ENCODE data around the gene LRP1B.

Gene LRP1B

GRCh38 chr2:140910683-140911082 is 1220.1 kb downstream of the LRP1B start:
- TF ChIP-seq CTCF (IDR thresholded peaks at IDR 0.05; ENCODE audit: low read depth, low read length) = no peak
- no peaks in the 10 kb centered on the region for H3K9me3 ChIP-seq
- no peaks in the 10 kb centered on the region for H3K36me3 ChIP-seq
- no peaks in the 10 kb centered on the region for H3K27me3 ChIP-seq
- no peak overlapping the region for H3K4me3 ChIP-seq (ENCODE audit: low read depth, low read length)
- no peaks in the 10 kb centered on the region for H3K4me1 ChIP-seq
- DNase-seq = no peak

- Histone ChIP-seq H3K9me3 (no peaks in the 10 kb centered on the region), H3K36me3 (no peaks in the 10 kb centered on the region), H3K4me1 (no peaks in the 10 kb centered on the region), H3K4me3 (ENCODE audit: low read depth, low read length) (no peak overlapping the region), H3K27me3 (no peaks in the 10 kb centered on the region)
- TF ChIP-seq CTCF (IDR thresholded peaks at IDR 0.05; ENCODE audit: low read depth, low read length) = no peak
- DNase-seq = no peak
Measured at GRCh38 chr2:140905083-140905781, 1225.6 kb downstream of the LRP1B start.

- no peaks in the 10 kb centered on the region for H3K27me3 ChIP-seq
- H3K4me3 ChIP-seq (ENCODE audit: low read depth, low read length) = no peak overlapping the region
- H3K36me3 ChIP-seq = no peaks in the 10 kb centered on the region
- no peak for DNase-seq
- H3K4me1 ChIP-seq = no peaks in the 10 kb centered on the region
- no peak for TF ChIP-seq CTCF (IDR thresholded peaks at IDR 0.05; ENCODE audit: low read depth, low read length)
- H3K9me3 ChIP-seq = no peaks in the 10 kb centered on the region
Measured at GRCh38 chr2:140895378-140895777, 1235.4 kb downstream of the LRP1B start.

GRCh38 chr2:140893685-140894084 is 1237.1 kb downstream of the LRP1B start:
- Histone ChIP-seq H3K4me3 (ENCODE audit: low read depth, low read length) (no peak overlapping the region), H3K27me3 (no peaks in the 10 kb centered on the region), H3K9me3 (no peaks in the 10 kb centered on the region), H3K4me1 (no peaks in the 10 kb centered on the region), H3K36me3 (no peaks in the 10 kb centered on the region)
- no peak for DNase-seq
- no peak for TF ChIP-seq CTCF (IDR thresholded peaks at IDR 0.05; ENCODE audit: low read depth, low read length)

- no peak for TF ChIP-seq CTCF (IDR thresholded peaks at IDR 0.05; ENCODE audit: low read depth, low read length)
- no peaks in the 10 kb centered on the region for H3K36me3 ChIP-seq
- H3K4me3 ChIP-seq (ENCODE audit: low read depth, low read length) = no peak overlapping the region
- H3K9me3 ChIP-seq = no peaks in the 10 kb centered on the region
- H3K4me1 ChIP-seq = no peaks in the 10 kb centered on the region
- no peak for DNase-seq
- no peaks in the 10 kb centered on the region for H3K27me3 ChIP-seq
Measured at GRCh38 chr2:140892911-140893637, 1237.7 kb downstream of the LRP1B start.

- Histone ChIP-seq H3K4me3 (ENCODE audit: low read depth, low read length) (no peak overlapping the region), H3K9me3 (no peaks in the 10 kb centered on the region), H3K36me3 (no peaks in the 10 kb centered on the region), H3K4me1 (no peaks in the 10 kb centered on the region), H3K27me3 (no peaks in the 10 kb centered on the region)
- TF ChIP-seq CTCF (IDR thresholded peaks at IDR 0.05; ENCODE audit: low read depth, low read length) = no peak
- DNase-seq = no peak
Measured at GRCh38 chr2:140892436-140892835, 1238.4 kb downstream of the LRP1B start.
